GM18951 (cell line): ENCODE data around the gene TNNC2.

ENCODE experiments used
- POLR2A ChIP-seq: IDR thresholded peaks from 4 replicates; pipeline ENCODE4 v1.6.1; 2011; ENCODE audit warnings: mild to moderate bottlenecking; ENCODE audit not compliant: insufficient read length, insufficient read depth; ENCODE audit errors: extremely low read depth
- in situ Hi-C: fragments of 300-500 bp; cut with MboI; formaldehyde crosslinking; loops from one replicate; pipeline ENCODE4 v1.12.0; 2022; ENCODE audit warnings: low sequenced_read_pairs, mixed read lengths, inconsistent platforms; ENCODE audit not compliant: unreplicated experiment

Gene TNNC2

GRCh38 chr20:45779011-45779915 lies 47.8 kb downstream of the TNNC2 start:
- no peak for TF ChIP-seq POLR2A

DNA sequence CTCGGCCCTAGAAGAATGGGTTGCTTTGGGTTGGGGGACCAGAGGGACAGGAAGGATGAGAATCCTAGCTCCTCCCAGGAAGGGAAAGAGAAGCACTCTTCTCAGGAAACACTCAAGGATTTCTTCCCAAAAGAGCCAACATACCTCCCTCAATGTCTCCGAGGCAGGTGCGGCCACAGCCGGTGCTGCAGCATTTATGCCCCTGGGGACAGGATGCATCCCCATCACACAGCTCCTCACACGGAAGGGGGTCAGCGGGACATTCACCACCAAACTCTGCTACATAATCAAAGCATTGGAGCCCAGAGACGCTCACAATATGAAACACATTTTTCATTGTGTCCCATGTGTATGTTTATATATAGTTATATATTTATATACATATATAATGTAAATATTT lies 50.2 kb downstream of the TNNC2 start:
- in situ Hi-C loops, result loop anchor here (25.0 kb wide), 1 partner anchor 440 kb away; the partner anchor contains the start of gene SDC4

More at GRCh38 chr20:45779011-45779915, 47.8 kb downstream of the TNNC2 start:
- in situ Hi-C loops, result loop anchor here (25.0 kb wide), 1 partner anchor 442 kb away; the partner anchor contains the start of gene SDC4

GRCh38 chr20:45775411-45775810 lies 51.7 kb downstream of the TNNC2 start:
- TF ChIP-seq POLR2A, result no peak
- in situ Hi-C loops, result loop anchor here (25.0 kb wide), 1 partner anchor 438 kb away; the partner anchor contains the start of gene SDC4

More for the DNA sequence above, 50.2 kb downstream of the TNNC2 start:
- TF ChIP-seq POLR2A, result no peak

DNA sequence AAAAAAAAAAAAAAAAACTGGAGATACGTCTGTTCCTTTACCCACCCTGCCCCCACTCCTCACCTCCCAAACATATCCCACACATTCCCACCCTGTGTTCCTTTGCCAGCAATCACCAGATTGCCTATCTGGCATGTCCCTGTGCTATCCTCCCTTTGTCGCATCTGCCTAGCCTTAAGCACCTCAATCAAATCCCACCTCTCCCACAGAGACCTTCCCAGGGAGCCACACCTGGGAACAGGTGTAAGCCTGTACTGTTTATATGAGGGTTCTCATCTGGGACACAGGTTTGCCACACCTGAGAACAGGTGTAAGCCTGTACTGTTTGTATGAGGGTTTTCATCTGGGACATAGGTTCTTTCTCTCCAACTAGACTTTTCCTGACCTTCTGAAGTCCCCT lies 52.2 kb downstream of the TNNC2 start:
- in situ Hi-C loops, result loop anchor here (25.0 kb wide), 1 partner anchor 438 kb away; the partner anchor contains the start of gene SDC4
- no peak for TF ChIP-seq POLR2A
